GM23338 (cell line): ENCODE results near the gene CAT. TPM values are rescaled to one million over a fixed set of nuclear protein-coding genes. Genes with fewer than 3 reads are reported as not detected.
A peak's percentile ranks its signal among the peaks of the same experiment; 100 is the strongest.

Experiments
- ATAC-seq: fragments of 200-7000 bp; cut with Tn5 transposase; 3 replicates; pipeline ENCODE4 v1.9.1; 2020
- DNase-seq: peaks from one replicate; pipeline ENCODE4 v3.0.0-alpha.2; 2015; ENCODE audit warnings: low spot score
- H2AFZ ChIP-seq: fragments of 200-600 bp; sonication (generic); 2 replicates; pipeline ENCODE4 v1.8.0; 2016; ENCODE audit warnings: antibody characterized with exemption, mild to moderate bottlenecking, moderate library complexity
- H3F3A ChIP-seq: fragments of 200-600 bp; sonication (generic); replicated peaks from 2 replicates; pipeline ENCODE4 v1.8.0; 2017; ENCODE audit warnings: antibody characterized with exemption, mixed run types, low read depth
- H3K27ac ChIP-seq: fragments of 200-600 bp; sonication (generic); 2 replicates; pipeline ENCODE4 v1.6.1; 2016; ENCODE audit warnings: low read depth
- H3K27me3 ChIP-seq: fragments of 200-600 bp; sonication (generic); 2 replicates; pipeline ENCODE4 v1.8.0; 2016; ENCODE audit warnings: mild to moderate bottlenecking, mixed run types, moderate library complexity; ENCODE audit not compliant: insufficient read depth
- H3K36me3 ChIP-seq: fragments of 200-600 bp; sonication (generic); 2 replicates; pipeline ENCODE4 v1.8.0; 2016; ENCODE audit warnings: mild to moderate bottlenecking; ENCODE audit not compliant: insufficient read depth
- H3K4me1 ChIP-seq: fragments of 200-600 bp; sonication (generic); 2 replicates; pipeline ENCODE4 v1.8.0; 2016; ENCODE audit warnings: mild to moderate bottlenecking, moderate library complexity; ENCODE audit not compliant: insufficient read depth
- H3K4me2 ChIP-seq: fragments of 200-600 bp; sonication (generic); 2 replicates; pipeline ENCODE4 v1.7.1; 2017; ENCODE audit warnings: mixed run types
- H3K4me3 ChIP-seq: fragments of 200-600 bp; sonication (generic); 2 replicates; pipeline ENCODE4 v1.6.1; 2016; ENCODE audit warnings: mixed run types
- H3K79me2 ChIP-seq: fragments of 200-600 bp; sonication (generic); replicated peaks from 2 replicates; pipeline ENCODE4 v1.8.0; 2017; ENCODE audit warnings: mild to moderate bottlenecking; ENCODE audit not compliant: insufficient read depth
- H3K9me2 ChIP-seq: fragments of 200-600 bp; sonication (generic); 2 replicates; pipeline ENCODE4 v1.8.0; 2017; ENCODE audit not compliant: insufficient read depth
- H4K20me1 ChIP-seq: fragments of 200-600 bp; sonication (generic); replicated peaks from 2 replicates; pipeline ENCODE4 v1.8.0; 2017; ENCODE audit warnings: mild to moderate bottlenecking; ENCODE audit not compliant: insufficient read depth
- H3K27ac Mint-ChIP-seq: 2 replicates; pipeline ENCODE4 v1.8.0; 2020; ENCODE audit warnings: inconsistent platforms, mild to moderate bottlenecking, moderate library complexity, mixed read lengths
- H3K27me3 Mint-ChIP-seq: 3 replicates; pipeline ENCODE4 v1.8.0; 2022; ENCODE audit warnings: low read depth, mild to moderate bottlenecking, moderate library complexity, mixed read lengths, inconsistent platforms; ENCODE audit not compliant: insufficient read depth, poor library complexity
- H3K36me3 Mint-ChIP-seq: 3 replicates; pipeline ENCODE4 v1.8.0; 2021; ENCODE audit warnings: low read depth, mild to moderate bottlenecking, inconsistent platforms, moderate library complexity, mixed read lengths
- H3K4me1 Mint-ChIP-seq: 3 replicates; pipeline ENCODE4 v1.8.0; 2020; ENCODE audit warnings: mild to moderate bottlenecking, inconsistent platforms, mixed read lengths
- H3K4me3 Mint-ChIP-seq: 3 replicates; pipeline ENCODE4 v1.8.0; 2021; ENCODE audit warnings: moderate library complexity, mild to moderate bottlenecking, inconsistent platforms, mixed read lengths
- H3K9me3 Mint-ChIP-seq: 3 replicates; pipeline ENCODE4 v1.8.0; 2020; ENCODE audit warnings: moderate library complexity, mild to moderate bottlenecking, inconsistent platforms, mixed read lengths
- CREB1 ChIP-seq: fragments of 250-450 bp; sonication (Bioruptor Pico); IDR thresholded peaks from 2 replicates; pipeline ENCODE4 v1.5.0; 2020; ENCODE audit warnings: low read depth, mild to moderate bottlenecking, moderate library complexity
- EZH2 ChIP-seq: fragments of 200-600 bp; sonication (generic); IDR thresholded peaks from one replicate; pipeline ENCODE4 v1.8.0; 2017; ENCODE audit warnings: antibody characterized with exemption, mild to moderate bottlenecking, low read depth; ENCODE audit not compliant: unreplicated experiment
- EZH2phosphoT487 ChIP-seq: fragments of 200-600 bp; sonication (generic); IDR thresholded peaks from one replicate; pipeline ENCODE4 v1.8.1; 2018; ENCODE audit warnings: antibody characterized with exemption; ENCODE audit not compliant: unreplicated experiment
- JUNB ChIP-seq: IDR thresholded peaks from one replicate; pipeline ENCODE4 v1.6.1; 2016; ENCODE audit warnings: antibody characterized with exemption; ENCODE audit not compliant: unreplicated experiment
- POLR2AphosphoS5 ChIP-seq: IDR thresholded peaks from 2 replicates; pipeline ENCODE4 v1.6.1; 2016; ENCODE audit warnings: antibody characterized with exemption, low read depth
- STAT1 ChIP-seq: IDR thresholded peaks from one replicate; pipeline ENCODE4 v1.6.1; 2016; ENCODE audit warnings: antibody characterized with exemption; ENCODE audit not compliant: unreplicated experiment
- ZNF114 ChIP-seq: fragments of 250-450 bp; sonication (Bioruptor Pico); IDR thresholded peaks from 2 replicates; pipeline ENCODE4 v1.5.0; 2020; ENCODE audit warnings: mild to moderate bottlenecking, moderate library complexity
- ZNF331 ChIP-seq: fragments of 250-450 bp; sonication (Bioruptor Pico); IDR thresholded peaks from 2 replicates; pipeline ENCODE4 v1.5.0; 2020; ENCODE audit warnings: low read depth, mild to moderate bottlenecking, moderate library complexity
- long read RNA-seq: library from polyadenylated mRNA; unstranded; transcript quantifications from one replicate; pipeline ENCODE4 v2.0.0, GENCODE V29; 2020; ENCODE audit not compliant: unreplicated experiment
- polyA plus RNA-seq: library from polyadenylated mRNA; unstranded; fragments of >200 nt; fragmentation: Nextera tagmentation; extraction: Ambion mirVana; gene quantifications from 2 replicates; pipeline ENCODE4 v1.2.1, GENCODE V29; 2016
- total RNA-seq: library from RNA; depleted of rRNA; stranded (reverse); fragments of >200 nt; shearing (Covaris generic); gene quantifications from 2 replicates; pipeline ENCODE4 v1.2.3, GENCODE V29; 2014; rRNA removed
- TF ChIP-seq, protein P1 (sequence below): IDR thresholded peaks from 2 replicates; pipeline ENCODE4 v1.6.1; 2016; ENCODE audit warnings: antibody characterized with exemption
- TF ChIP-seq, protein P2 (sequence below): fragments of 250-450 bp; sonication (Bioruptor Pico); IDR thresholded peaks from 2 replicates; pipeline ENCODE4 v1.5.0; 2020; ENCODE audit warnings: mild to moderate bottlenecking, moderate library complexity

The CAT gene
- total RNA-seq (24.0 and 24.3 TPM in 2 replicates), polyA plus RNA-seq (13.1 and 15.9 TPM in 2 replicates)
- long read RNA-seq, transcript CAT-201 (13 exons, 2,302 nt) = major isoform, 5 of 7 reads
- long read RNA-seq, partial matches to known transcripts = 1 of 7 reads
- long read RNA-seq, other reads (novel, unspliced or antisense) = 1 of 7 reads

DNA sequence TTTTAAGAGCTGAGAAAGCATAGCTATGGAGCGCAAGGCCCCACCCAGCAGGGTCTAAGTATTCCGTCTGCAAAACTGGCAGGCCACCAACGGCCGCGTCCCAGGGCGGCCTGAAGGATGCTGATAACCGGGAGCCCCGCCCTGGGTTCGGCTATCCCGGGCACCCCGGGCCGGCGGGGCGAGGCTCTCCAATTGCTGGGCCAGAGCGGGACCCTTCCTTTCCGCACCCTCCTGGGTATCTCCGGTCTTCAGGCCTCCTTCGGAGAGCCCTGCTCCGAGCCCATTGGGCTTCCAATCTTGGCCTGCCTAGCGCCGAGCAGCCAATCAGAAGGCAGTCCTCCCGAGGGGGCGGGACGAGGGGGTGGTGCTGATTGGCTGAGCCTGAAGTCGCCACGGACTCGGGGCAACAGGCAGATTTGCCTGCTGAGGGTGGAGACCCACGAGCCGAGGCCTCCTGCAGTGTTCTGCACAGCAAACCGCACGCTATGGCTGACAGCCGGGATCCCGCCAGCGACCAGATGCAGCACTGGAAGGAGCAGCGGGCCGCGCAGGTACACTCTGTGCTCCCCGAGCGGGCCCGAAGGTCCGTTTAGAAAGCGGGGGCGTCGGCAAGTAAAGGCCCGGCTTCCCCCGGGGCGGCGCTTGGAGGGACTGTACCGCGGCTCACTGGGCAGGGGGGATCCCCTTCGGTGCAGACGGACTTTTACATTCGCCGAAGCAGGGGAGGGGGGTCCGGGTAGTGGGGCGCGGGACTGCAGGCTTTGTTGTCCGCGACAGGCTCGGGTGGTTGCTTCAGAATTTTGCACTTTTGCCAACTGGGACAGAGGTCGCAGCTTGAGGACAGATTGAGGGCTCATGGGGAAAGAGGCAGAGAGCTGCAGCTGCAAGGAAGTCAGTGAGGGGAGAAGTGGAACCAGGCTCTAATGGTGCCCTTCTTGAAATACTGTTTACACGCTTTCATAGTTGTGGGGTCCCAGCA is at the start of gene CAT:
TSS of gene CAT (plus strand) at position 406 of the 979 bp plus-strand sequence. CDS start at position 486, 80 bp downstream.
- H3K27me3 ChIP-seq = no peaks in the 10 kb centered on the region
- no peaks in the 10 kb centered on the region for H3F3A ChIP-seq
- no peaks in the 10 kb centered on the region for H3K36me3 ChIP-seq
- 0 out of 2 replicates have a peak within 1 kb of the TSS, but pooled peaks have one; percentile 52 for H3K27ac Mint-ChIP-seq
- peak within 1 kb of the TSS; percentile 93 for H3K4me3 Mint-ChIP-seq
- peak within 1 kb of the TSS; percentile 95 for H2AFZ ChIP-seq
- H3K9me2 ChIP-seq = peaks cover 8% of the 10 kb centered on the region; the same call in 1 of the 2 replicates
- peaks cover 39% of the 10 kb centered on the region for H3K36me3 Mint-ChIP-seq
- ATAC-seq = peak; percentile 98
- peaks cover 7% of the 10 kb centered on the region for H3K4me1 ChIP-seq
- TF ChIP-seq ZNF331 (CRISPR knock-in tag) = no peak
- no peak for TF ChIP-seq STAT1
- TF ChIP-seq POLR2AphosphoS5 = peak; percentile 86
- no peak for TF ChIP-seq EZH2
- TF ChIP-seq, protein P1, sequence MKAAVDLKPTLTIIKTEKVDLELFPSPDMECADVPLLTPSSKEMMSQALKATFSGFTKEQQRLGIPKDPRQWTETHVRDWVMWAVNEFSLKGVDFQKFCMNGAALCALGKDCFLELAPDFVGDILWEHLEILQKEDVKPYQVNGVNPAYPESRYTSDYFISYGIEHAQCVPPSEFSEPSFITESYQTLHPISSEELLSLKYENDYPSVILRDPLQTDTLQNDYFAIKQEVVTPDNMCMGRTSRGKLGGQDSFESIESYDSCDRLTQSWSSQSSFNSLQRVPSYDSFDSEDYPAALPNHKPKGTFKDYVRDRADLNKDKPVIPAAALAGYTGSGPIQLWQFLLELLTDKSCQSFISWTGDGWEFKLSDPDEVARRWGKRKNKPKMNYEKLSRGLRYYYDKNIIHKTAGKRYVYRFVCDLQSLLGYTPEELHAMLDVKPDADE = no peak
- TF ChIP-seq, protein P2, sequence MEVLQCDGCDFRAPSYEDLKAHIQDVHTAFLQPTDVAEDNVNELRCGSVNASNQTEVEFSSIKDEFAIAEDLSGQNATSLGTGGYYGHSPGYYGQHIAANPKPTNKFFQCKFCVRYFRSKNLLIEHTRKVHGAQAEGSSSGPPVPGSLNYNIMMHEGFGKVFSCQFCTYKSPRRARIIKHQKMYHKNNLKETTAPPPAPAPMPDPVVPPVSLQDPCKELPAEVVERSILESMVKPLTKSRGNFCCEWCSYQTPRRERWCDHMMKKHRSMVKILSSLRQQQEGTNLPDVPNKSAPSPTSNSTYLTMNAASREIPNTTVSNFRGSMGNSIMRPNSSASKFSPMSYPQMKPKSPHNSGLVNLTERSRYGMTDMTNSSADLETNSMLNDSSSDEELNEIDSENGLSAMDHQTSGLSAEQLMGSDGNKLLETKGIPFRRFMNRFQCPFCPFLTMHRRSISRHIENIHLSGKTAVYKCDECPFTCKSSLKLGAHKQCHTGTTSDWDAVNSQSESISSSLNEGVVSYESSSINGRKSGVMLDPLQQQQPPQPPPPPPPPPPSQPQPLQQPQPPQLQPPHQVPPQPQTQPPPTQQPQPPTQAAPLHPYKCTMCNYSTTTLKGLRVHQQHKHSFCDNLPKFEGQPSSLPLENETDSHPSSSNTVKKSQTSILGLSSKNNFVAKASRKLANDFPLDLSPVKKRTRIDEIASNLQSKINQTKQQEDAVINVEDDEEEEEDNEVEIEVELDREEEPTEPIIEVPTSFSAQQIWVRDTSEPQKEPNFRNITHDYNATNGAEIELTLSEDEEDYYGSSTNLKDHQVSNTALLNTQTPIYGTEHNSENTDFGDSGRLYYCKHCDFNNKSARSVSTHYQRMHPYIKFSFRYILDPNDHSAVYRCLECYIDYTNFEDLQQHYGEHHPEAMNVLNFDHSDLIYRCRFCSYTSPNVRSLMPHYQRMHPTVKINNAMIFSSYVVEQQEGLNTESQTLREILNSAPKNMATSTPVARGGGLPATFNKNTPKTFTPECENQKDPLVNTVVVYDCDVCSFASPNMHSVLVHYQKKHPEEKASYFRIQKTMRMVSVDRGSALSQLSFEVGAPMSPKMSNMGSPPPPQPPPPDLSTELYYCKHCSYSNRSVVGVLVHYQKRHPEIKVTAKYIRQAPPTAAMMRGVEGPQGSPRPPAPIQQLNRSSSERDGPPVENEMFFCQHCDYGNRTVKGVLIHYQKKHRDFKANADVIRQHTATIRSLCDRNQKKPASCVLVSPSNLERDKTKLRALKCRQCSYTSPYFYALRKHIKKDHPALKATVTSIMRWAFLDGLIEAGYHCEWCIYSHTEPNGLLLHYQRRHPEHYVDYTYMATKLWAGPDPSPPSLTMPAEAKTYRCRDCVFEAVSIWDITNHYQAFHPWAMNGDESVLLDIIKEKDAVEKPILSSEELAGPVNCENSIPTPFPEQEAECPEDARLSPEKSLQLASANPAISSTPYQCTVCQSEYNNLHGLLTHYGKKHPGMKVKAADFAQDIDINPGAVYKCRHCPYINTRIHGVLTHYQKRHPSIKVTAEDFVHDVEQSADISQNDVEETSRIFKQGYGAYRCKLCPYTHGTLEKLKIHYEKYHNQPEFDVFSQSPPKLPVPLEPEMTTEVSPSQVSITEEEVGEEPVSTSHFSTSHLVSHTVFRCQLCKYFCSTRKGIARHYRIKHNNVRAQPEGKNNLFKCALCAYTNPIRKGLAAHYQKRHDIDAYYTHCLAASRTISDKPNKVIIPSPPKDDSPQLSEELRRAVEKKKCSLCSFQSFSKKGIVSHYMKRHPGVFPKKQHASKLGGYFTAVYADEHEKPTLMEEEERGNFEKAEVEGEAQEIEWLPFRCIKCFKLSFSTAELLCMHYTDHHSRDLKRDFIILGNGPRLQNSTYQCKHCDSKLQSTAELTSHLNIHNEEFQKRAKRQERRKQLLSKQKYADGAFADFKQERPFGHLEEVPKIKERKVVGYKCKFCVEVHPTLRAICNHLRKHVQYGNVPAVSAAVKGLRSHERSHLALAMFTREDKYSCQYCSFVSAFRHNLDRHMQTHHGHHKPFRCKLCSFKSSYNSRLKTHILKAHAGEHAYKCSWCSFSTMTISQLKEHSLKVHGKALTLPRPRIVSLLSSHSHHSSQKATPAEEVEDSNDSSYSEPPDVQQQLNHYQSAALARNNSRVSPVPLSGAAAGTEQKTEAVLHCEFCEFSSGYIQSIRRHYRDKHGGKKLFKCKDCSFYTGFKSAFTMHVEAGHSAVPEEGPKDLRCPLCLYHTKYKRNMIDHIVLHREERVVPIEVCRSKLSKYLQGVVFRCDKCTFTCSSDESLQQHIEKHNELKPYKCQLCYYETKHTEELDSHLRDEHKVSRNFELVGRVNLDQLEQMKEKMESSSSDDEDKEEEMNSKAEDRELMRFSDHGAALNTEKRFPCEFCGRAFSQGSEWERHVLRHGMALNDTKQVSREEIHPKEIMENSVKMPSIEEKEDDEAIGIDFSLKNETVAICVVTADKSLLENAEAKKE (CRISPR knock-in tag) = peak; percentile 57; the same call in 1 of the 2 replicates
- TF ChIP-seq EZH2phosphoT487 = no peak
- no peak for TF ChIP-seq JUNB
- no peak for TF ChIP-seq ZNF114
- no peak for TF ChIP-seq CREB1 (CRISPR knock-in tag)
- H3K27me3 Mint-ChIP-seq = peaks cover 5% of the 10 kb centered on the region
- H3K79me2 ChIP-seq = peaks cover 31% of the 10 kb centered on the region
- H3K4me3 ChIP-seq = peak within 1 kb of the TSS; percentile 78
- no peaks in the 10 kb centered on the region for H4K20me1 ChIP-seq
- peaks cover 33% of the 10 kb centered on the region for H3K9me3 Mint-ChIP-seq
- H3K4me2 ChIP-seq = peak within 1 kb of the TSS; percentile 66
- H3K27ac ChIP-seq = no peak within 1 kb of the TSS
- peaks cover 4% of the 10 kb centered on the region; the same call in 1 of the 3 replicates for H3K4me1 Mint-ChIP-seq
- peak; percentile 96 for DNase-seq
